ENCODE data around the gene SLC22A9.

- TF ChIP-seq EZH2 (IDR thresholded peaks at IDR 0.05; ENCODE audit: low read length, unreplicated experiment) (no peak), CTCF (conservative IDR thresholded peaks at IDR 0.05; ENCODE audit: low read depth, low read length) (no peak), EZH2phosphoT487 (IDR thresholded peaks at IDR 0.05; ENCODE audit: borderline replicate concordance, low read length) (no peak)
Measured at GRCh38 chr11:63371396-63371795, 1.8 kb downstream of the SLC22A9 start.
